ENCODE results near the gene ARHGAP31.

DNA sequence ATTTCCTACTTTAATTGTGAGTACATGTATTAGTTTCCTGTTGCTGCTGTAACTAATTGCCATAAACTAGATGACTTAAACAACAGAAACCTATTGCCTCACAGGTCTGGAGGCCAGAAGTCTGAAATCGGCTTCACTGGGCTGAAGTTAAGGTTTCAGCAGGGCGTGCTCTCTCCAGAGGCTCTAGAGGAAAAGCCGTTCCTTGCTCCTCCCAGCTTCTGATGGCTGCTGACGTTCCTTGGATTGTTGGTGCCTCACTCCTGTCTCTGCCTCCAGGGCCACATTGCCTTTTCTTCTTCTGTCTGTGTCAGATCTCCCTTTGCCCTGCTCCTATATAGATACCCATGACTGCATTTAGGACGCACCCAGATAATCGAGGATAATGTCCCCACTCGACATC is 80.9 kb downstream of the ARHGAP31 start:
- TF ChIP-seq, protein P1, sequence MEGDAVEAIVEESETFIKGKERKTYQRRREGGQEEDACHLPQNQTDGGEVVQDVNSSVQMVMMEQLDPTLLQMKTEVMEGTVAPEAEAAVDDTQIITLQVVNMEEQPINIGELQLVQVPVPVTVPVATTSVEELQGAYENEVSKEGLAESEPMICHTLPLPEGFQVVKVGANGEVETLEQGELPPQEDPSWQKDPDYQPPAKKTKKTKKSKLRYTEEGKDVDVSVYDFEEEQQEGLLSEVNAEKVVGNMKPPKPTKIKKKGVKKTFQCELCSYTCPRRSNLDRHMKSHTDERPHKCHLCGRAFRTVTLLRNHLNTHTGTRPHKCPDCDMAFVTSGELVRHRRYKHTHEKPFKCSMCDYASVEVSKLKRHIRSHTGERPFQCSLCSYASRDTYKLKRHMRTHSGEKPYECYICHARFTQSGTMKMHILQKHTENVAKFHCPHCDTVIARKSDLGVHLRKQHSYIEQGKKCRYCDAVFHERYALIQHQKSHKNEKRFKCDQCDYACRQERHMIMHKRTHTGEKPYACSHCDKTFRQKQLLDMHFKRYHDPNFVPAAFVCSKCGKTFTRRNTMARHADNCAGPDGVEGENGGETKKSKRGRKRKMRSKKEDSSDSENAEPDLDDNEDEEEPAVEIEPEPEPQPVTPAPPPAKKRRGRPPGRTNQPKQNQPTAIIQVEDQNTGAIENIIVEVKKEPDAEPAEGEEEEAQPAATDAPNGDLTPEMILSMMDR (IDR thresholded peaks at IDR 0.05; ENCODE audit: low read length) = no peak
- TF ChIP-seq EZH2 (IDR thresholded peaks at IDR 0.05; ENCODE audit: borderline replicate concordance, low read length) = no peak
